CD4-positive, alpha-beta T cell treated with Interleukin-15 for 4 hours (primary cell): ENCODE results near the gene SELENOS.
A peak's percentile ranks its signal among the peaks of the same experiment; 100 is the strongest.
"Not testable (repeated sequence)": the region's sequence is repeated elsewhere in the genome, so short reads cannot be mapped to it uniquely, and the experiment has no call there.

Experiments used
- DNase-seq: peaks from one replicate; pipeline ENCODE4 v3.0.0-alpha.2; 2020; ENCODE audit warnings: low spot score

Gene SELENOS

GRCh38 chr15:101309436-101310160 lies 32.3 kb upstream of the SELENOS start:
- no peak for DNase-seq

GRCh38 chr15:101308604-101309435 lies 31.5 kb upstream of the SELENOS start:
- DNase-seq = no peak

DNA sequence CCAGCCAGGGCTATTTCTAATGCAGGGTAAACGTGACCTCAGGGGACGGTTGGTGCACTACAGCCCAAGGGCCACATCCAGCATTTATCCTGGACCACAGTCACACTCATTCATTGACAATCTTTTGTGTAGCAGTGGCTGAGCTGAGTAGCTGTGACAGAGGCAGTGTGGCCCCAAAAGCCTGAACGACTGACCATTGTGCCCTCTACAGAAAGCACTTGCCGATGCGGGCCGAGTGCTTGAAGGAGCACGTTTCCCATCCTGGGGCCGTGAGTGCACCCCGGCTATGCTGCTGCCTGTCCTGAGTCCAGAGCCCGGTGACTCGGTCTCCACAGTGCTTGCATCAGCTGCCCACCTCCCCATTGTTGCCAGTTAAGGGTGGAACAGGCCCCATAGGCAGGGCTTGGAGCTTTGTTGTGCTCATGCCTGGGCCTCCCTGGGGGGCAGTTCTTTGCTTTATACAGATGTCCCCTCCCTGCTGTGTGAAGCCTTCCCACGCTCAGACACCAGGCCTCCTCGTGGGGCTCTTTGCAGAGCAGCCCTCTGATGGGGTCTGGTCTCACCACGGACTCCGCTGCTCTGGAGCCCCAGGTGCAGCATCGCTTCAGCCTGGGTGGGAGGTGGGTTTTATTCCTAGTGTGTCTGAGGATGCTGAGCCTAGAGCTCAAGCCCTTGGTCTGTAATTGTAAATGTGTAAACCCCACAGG lies 30.8 kb upstream of the SELENOS start:
- no peak for DNase-seq

DNA sequence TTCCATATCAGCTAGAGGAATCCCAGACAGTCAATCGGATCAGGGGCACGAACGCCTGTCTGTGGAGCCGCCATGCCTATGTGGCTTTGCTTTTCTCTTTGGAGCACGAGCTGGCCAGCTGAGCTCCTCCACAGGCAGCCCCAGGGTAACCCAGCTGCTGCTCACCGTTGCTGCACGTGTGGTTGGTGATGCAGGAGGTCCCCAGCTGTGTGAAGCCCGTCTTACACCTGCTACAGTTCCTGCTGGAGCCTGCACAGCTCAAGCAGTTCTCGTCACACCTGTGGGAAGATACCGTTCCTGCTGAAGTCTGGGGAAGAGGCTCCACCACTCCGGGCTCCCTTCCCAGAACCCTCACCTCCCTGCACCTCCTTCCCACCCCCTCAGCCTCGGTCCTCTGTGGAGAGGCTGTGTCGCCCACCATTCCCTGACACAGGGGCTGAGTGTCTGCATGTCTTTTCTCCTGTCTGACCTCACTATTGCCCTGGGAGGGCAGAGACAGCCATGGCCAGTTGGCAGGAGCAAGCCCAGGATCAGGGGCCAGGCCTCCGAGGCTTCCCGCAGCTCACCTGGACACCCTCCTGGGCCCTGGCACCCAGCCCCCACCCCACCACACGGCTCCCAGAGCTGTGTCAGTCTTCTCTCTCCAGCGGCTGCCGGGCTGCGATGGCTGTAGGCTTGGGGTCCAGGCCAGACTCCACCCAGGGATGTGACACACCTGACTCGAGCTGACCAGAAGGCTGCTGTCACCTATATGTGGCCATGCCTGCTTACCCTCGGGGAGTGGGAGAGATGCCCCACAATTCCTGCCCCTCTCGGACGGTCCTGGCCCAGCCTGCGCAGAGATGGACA lies 30.0 kb upstream of the SELENOS start:
- no peak for DNase-seq

GRCh38 chr15:101306341-101307047 lies 29.2 kb upstream of the SELENOS start:
- DNase-seq = no peak

DNA sequence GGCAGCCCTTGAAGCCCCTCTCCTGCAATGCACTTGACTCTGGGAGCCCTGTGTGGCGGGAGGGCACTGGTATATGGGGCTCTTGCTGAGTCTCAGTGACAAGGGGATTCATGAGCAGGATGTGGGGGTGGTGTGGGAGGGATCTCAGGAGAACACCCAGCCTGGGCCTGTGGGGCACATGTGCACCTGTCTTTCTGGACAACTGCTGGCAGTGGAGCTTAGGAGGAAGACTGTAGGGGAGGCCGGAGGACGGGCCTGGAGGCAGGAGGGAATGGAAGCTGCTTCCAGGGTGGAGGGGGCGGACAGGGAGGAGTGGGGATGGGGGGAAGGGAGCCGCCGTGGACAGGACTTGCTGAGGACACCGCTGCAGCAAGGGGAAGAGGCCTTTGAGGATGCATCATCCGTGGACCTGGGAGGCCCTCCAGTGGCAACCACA lies 28.6 kb upstream of the SELENOS start:
- DNase-seq = no peak

GRCh38 chr15:101303408-101303807 lies 26.1 kb upstream of the SELENOS start:
- no peak for DNase-seq

- DNase-seq = no peak
Observed at GRCh38 chr15:101296418-101297405, 19.4 kb upstream of the SELENOS start.

- no peak for DNase-seq
Observed at GRCh38 chr15:101295607-101296161, 18.4 kb upstream of the SELENOS start.

DNA sequence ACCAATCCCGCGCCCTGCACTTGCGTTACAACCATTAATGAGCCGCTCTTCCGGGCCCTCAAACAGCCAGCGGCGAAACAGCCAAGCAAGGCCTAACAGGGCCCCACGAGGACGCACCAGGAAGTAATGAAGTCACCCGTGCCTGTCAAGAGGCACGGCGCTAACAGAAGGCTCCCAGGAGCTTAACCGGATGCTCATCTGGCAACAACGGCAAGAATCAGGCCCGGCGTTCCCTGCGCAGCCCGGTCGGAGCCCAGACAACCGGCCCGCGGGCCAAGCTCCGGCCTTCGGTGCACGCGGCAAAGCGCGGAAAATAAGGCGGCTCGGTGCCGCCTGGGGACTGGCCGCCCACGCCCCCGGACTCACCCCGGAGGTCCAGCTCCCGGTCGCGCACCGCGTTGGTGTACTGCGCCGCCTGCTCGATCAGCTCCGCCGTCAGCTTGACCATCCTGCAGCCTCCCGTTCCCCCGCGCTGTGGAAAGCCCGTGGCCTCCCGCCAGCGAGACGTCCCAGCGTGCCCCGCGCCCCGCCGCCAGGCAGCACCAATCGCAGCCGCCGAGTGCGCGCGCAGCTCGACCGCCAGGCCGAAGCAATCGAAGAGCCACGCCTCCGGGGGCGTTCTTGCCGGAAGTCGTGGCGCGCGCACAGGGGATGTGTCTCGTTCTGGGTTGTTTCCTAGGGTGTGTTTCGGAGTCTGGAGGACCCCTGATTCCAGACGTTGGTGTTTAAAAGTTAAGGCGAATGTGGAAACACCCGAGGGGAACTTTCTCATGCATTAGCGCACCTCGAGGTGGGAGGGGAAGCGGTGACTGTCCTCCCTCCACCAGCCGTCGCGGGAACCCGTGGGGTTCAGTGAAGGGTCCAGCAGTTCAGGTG lies 17.7 kb upstream of the SELENOS start, which contains the start of gene SNRPA1:
Gene SNRPA1 (minus strand): TSS at position 518 of the 876 bp plus-strand sequence. CDS start 70 bp downstream, at position 448.
- peak; percentile 95 for DNase-seq

DNA sequence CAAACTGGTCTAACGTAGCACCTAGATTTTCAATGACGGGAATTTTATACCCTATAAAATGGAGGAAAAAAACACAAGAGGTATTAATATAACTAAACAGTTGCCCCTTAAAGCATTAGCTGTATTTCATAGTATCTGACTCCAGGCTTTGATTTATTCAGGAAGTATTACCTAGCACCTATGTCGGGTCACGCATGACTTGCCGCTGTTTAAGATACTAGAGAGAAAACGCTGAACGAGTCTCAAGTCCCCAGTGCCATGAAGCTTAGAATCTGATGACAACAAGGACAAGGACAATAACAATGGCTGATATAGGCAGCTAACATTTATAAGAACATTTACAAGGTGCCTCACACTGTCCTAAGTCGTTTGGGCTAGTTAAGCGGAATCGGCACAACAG lies 15.8 kb upstream of the SELENOS start:
- DNase-seq = no peak

GRCh38 chr15:101288905-101289513 lies 11.7 kb upstream of the SELENOS start:
- DNase-seq = peak; percentile 68

- not testable (repeated sequence) for DNase-seq
Observed at GRCh38 chr15:101287342-101287741, 10.1 kb upstream of the SELENOS start.

DNA sequence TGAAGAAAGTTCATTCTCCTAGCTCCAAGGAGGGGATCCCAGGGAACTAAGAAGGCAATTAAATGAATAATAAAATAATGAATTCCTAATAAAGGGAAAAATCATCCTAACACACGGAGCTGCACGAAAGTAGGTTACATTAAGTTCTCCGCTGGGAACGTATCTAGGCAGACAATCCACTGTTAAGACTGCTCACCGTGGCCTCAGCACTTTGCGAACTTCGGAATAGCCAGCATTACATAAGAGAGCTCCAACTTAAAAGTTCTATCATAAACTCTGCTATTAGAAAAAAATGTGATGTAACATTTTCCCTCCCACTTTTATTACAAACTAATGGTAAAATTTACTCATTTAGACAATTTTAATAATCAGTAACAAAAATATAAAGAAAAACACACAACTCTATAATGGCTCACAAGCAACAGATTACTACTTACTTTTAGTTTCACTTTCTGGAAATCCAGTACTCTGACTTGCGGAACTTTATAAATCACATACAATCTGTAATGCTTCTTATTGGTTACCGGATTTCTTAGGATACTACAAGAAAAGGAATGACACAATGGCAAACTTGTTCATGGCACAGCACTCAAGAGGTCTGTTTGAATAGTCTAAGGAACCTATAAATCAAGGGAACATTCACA lies 9.3 kb upstream of the SELENOS start:
- no peak for DNase-seq

GRCh38 chr15:101283931-101284330 lies 6.6 kb upstream of the SELENOS start:
- DNase-seq = no peak

DNA sequence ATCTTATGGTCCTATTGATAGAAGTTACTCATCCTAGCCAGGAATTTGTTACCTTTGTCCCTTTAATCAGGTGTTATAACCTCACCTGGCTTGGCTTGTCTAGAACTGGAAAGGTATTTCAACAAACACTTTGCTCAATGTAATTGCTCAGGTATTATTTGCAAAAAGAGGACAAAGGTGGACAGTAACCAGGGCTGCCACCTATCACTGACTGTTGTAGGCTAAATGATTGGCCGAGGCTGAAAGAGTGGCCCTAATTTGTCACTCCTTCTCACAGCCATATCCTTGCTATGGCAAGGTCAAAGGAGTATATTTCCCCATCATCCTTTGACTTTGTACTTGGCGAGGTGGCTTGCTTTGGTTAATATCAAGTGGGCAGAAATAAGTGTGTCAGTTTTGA lies 2.7 kb upstream of the SELENOS start:
- DNase-seq = no peak

DNA sequence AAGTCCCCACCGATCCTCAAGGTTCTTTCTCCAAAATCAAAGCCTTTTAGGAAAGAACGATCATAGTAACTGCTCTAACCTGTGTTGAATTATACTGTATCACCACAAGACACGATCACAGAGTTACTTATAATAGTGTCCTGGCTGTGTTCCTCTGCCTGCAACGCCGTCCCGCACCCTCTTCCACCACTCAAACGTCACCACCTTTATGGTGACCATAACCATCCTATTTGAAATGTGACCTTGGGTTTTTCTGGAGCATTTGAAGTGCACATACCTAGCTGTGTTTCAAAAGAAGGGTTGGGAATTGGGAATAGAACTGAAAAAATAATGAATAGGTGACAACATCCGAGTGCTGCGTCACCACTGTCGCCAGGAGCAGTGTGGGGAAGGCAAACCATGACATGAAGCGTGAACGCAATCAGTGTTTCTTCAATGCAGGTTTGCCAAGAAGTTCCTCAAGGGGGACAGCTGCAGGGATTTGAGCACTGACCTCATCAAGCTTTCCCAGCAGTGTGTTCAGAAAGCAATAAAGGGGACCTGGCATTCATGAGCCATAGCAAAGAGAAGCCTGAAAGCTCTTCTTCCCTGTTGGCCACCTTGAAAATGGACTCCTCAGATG lies 769 bp upstream of the SELENOS start:
- DNase-seq = no peak
